Measurements from ENCODE around the gene RPS3. TPM values are rescaled to one million over a fixed set of nuclear protein-coding genes. Genes with fewer than 3 reads are reported as not detected.
"Not testable (repeated sequence)": the region's sequence is repeated elsewhere in the genome, so short reads cannot be mapped to it uniquely, and the experiment has no call there.

RPS3 gene
- total and polyA plus RNA-seq, 4 donors = 1,036 to 2,813 (median 2,148) TPM

DNA sequence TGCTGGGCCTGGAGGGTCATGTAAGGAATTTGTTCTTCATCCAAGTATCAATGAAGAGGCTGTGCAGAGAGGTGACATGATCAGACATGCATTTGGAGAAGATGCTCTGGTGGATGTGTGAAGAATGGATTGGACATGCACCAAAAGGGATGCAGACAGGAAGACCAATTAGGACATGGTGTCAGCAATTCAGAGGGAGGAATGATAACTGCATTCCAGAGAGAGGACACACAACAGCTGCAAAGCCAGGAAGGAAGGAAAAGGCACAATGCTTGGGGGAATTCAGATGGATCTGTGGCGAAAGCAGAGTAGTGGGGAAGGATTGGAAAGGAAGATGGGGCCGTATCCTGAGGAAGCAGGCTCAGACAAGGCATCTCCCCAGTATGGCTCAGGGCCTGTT, 42.7 kb upstream of the RPS3 start:
- H3K9ac ChIP-seq (ENCODE audit: insufficient read depth in 1 of 2, low read length in 2 of 2) = no peak overlapping the region
- H3K36me3 ChIP-seq (ENCODE audit: control insufficient read depth in 4 of 4, insufficient read depth in 4 of 4, low read length in 4 of 4) = no peaks in the 10 kb centered on the region
- H3K27ac ChIP-seq (ENCODE audit: low read depth in 1 of 2, low read length in 1 of 2) = no peak overlapping the region
- no peak for ATAC-seq (ENCODE audit: insufficient read depth, low FRiP score)
- WGBS, 2 donors = 71 to 74% methylated on average over 2 of the region's 2 CpGs
- no peak overlapping the region for H3K4me3 ChIP-seq
- no peaks in the 10 kb centered on the region for H3K27me3 ChIP-seq (ENCODE audit: control insufficient read depth in 3 of 3, insufficient read depth in 3 of 3, low read length in 2 of 3)
- peak in 1 of 3 donors; percentile 42 for DNase-seq
- H3K4me1 ChIP-seq (ENCODE audit: control insufficient read depth in 5 of 5, insufficient read depth in 5 of 5, low read length in 5 of 5) = peaks cover 0 to 8% (median 0%) of the 10 kb centered on the region in 5 donors
- no peaks in the 10 kb centered on the region for H3K9me3 ChIP-seq (ENCODE audit: control insufficient read depth in 4 of 4, insufficient read depth in 3 of 4, low read length in 3 of 4)
- no peak for TF ChIP-seq CTCF (IDR thresholded peaks at IDR 0.05; ENCODE audit: control extremely low read depth, extremely low read depth)

GRCh38 chr11:75362285-75362684, 37.0 kb upstream of the RPS3 start:
- H3K4me3 ChIP-seq; H3K27ac ChIP-seq (ENCODE audit: low read depth in 1 of 2, low read length in 1 of 2); DNase-seq; H3K4me1 ChIP-seq (ENCODE audit: control insufficient read depth in 5 of 5, insufficient read depth in 5 of 5, low read length in 5 of 5); H3K36me3 ChIP-seq (ENCODE audit: control insufficient read depth in 4 of 4, insufficient read depth in 4 of 4, low read length in 4 of 4); H3K9me3 ChIP-seq (ENCODE audit: control insufficient read depth in 4 of 4, insufficient read depth in 3 of 4, low read length in 3 of 4); H3K9ac ChIP-seq (ENCODE audit: insufficient read depth in 1 of 2, low read length in 2 of 2); H3K27me3 ChIP-seq (ENCODE audit: control insufficient read depth in 3 of 3, insufficient read depth in 3 of 3, low read length in 2 of 3); ATAC-seq (ENCODE audit: insufficient read depth, low FRiP score): not testable (repeated sequence)
- WGBS, 2 donors = 79 to 81% methylated on average over 4 of the region's 4 CpGs

DNA sequence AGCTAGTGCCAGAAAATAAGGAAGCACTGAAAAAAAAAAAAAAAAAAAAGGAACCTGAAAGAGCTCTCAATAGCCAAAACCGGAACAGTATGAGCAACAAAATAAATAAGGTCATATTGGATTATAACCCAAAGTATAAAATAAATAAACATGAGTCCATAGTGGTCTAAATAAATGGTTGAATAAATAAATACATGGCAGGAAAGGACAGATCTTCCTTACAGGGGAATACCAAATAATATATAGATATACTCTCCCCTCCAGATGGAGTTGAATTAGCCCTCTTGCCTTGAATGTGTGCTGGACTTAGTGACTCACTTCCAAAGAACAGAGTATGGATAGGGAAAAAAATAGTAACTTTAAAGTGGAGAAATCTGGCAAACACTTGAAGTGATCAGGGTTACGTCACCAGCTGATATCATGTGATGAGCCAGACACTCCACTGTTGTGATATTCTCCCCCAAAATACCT, 33.6 kb upstream of the RPS3 start:
- WGBS, 2 donors = 17 to 20% methylated on average over 2 of the region's 2 CpGs
- Histone ChIP-seq H3K27me3 (ENCODE audit: control insufficient read depth in 3 of 3, insufficient read depth in 3 of 3, low read length in 2 of 3) (no peaks in the 10 kb centered on the region), H3K27ac (ENCODE audit: low read depth in 1 of 2, low read length in 1 of 2) (no peak overlapping the region), H3K9me3 (ENCODE audit: control insufficient read depth in 4 of 4, insufficient read depth in 3 of 4, low read length in 3 of 4) (no peaks in the 10 kb centered on the region), H3K9ac (ENCODE audit: insufficient read depth in 1 of 2, low read length in 2 of 2) (no peak overlapping the region), H3K4me1 (ENCODE audit: control insufficient read depth in 5 of 5, insufficient read depth in 5 of 5, low read length in 5 of 5) (peaks cover 0 to 1% (median 0%) of the 10 kb centered on the region in 5 donors), H3K4me3 (no peak overlapping the region), H3K36me3 (ENCODE audit: control insufficient read depth in 4 of 4, insufficient read depth in 4 of 4, low read length in 4 of 4) (no peaks in the 10 kb centered on the region)
- no peak for TF ChIP-seq CTCF (IDR thresholded peaks at IDR 0.05; ENCODE audit: control extremely low read depth, extremely low read depth)
- no peak for DNase-seq
- peak; percentile 38 for ATAC-seq (ENCODE audit: insufficient read depth, low FRiP score)

- not testable (repeated sequence) for DNase-seq
- 71 to 82% methylated on average over 5 of the region's 5 CpGs for WGBS, 2 donors
Measured at GRCh38 chr11:75366826-75367225, 32.5 kb upstream of the RPS3 start.

More at GRCh38 chr11:75366826-75367225, 32.5 kb upstream of the RPS3 start:
- H3K9ac ChIP-seq (ENCODE audit: insufficient read depth in 1 of 2, low read length in 2 of 2); H3K4me3 ChIP-seq; H3K4me1 ChIP-seq (ENCODE audit: control insufficient read depth in 5 of 5, insufficient read depth in 5 of 5, low read length in 5 of 5); H3K27me3 ChIP-seq (ENCODE audit: control insufficient read depth in 3 of 3, insufficient read depth in 3 of 3, low read length in 2 of 3); H3K36me3 ChIP-seq (ENCODE audit: control insufficient read depth in 4 of 4, insufficient read depth in 4 of 4, low read length in 4 of 4); H3K27ac ChIP-seq (ENCODE audit: low read depth in 1 of 2, low read length in 1 of 2); H3K9me3 ChIP-seq (ENCODE audit: control insufficient read depth in 4 of 4, insufficient read depth in 3 of 4, low read length in 3 of 4): not testable (repeated sequence)
- ATAC-seq (ENCODE audit: insufficient read depth, low FRiP score) = peak; percentile 49

Data from lung (tissue), 12 donors.